ENCODE measurements around the gene LBHD2.

The LBHD2 gene

GRCh38 chr14:103068351-103069073, 15.5 kb upstream of the LBHD2 start:
- no peak for DNase-seq

GRCh38 chr14:103070263-103070885, 13.6 kb upstream of the LBHD2 start:
- no peak for DNase-seq

GRCh38 chr14:103070971-103071542, 13.0 kb upstream of the LBHD2 start:
- no peak for DNase-seq

- DNase-seq, result no peak
Measured at GRCh38 chr14:103071544-103072251, 12.3 kb upstream of the LBHD2 start.

GRCh38 chr14:103072595-103073366, 11.2 kb upstream of the LBHD2 start:
- no peak for DNase-seq

- no peak for DNase-seq
Measured at GRCh38 chr14:103073367-103073875, 10.6 kb upstream of the LBHD2 start.

GRCh38 chr14:103073876-103074728, 9.9 kb upstream of the LBHD2 start:
- no peak for DNase-seq

GRCh38 chr14:103074729-103075367, 9.2 kb upstream of the LBHD2 start:
- no peak for DNase-seq

- peak; percentile 69 for DNase-seq
Measured at GRCh38 chr14:103078420-103078749, 5.6 kb upstream of the LBHD2 start.

- no peak for DNase-seq
Measured at GRCh38 chr14:103078860-103079587, 5.0 kb upstream of the LBHD2 start.

GRCh38 chr14:103081951-103082350, 2.1 kb upstream of the LBHD2 start:
- no peak for DNase-seq

GRCh38 chr14:103085106-103086091, 1.4 kb downstream of the LBHD2 start:
- DNase-seq, result no peak

- DNase-seq, result no peak
Measured at GRCh38 chr14:103086771-103087342, 2.8 kb downstream of the LBHD2 start.

GRCh38 chr14:103087343-103087835, 3.4 kb downstream of the LBHD2 start:
- no peak for DNase-seq

- DNase-seq, result no peak
Measured at GRCh38 chr14:103088921-103089320, 4.9 kb downstream of the LBHD2 start.

GRCh38 chr14:103089386-103090335, 5.7 kb downstream of the LBHD2 start:
- DNase-seq, result no peak

GRCh38 chr14:103090481-103091020, 6.5 kb downstream of the LBHD2 start:
- no peak for DNase-seq

All from effector CD8-positive, alpha-beta T cell (primary cell).